Raji (cell line): ENCODE data around the gene FZR1.

Source experiments
- POLR2A ChIP-seq: IDR thresholded peaks from 2 replicates; pipeline ENCODE4 v1.6.1; 2011; ENCODE audit warnings: low read depth, low read length, control low read depth; ENCODE audit not compliant: insufficient read depth

The FZR1 gene

DNA sequence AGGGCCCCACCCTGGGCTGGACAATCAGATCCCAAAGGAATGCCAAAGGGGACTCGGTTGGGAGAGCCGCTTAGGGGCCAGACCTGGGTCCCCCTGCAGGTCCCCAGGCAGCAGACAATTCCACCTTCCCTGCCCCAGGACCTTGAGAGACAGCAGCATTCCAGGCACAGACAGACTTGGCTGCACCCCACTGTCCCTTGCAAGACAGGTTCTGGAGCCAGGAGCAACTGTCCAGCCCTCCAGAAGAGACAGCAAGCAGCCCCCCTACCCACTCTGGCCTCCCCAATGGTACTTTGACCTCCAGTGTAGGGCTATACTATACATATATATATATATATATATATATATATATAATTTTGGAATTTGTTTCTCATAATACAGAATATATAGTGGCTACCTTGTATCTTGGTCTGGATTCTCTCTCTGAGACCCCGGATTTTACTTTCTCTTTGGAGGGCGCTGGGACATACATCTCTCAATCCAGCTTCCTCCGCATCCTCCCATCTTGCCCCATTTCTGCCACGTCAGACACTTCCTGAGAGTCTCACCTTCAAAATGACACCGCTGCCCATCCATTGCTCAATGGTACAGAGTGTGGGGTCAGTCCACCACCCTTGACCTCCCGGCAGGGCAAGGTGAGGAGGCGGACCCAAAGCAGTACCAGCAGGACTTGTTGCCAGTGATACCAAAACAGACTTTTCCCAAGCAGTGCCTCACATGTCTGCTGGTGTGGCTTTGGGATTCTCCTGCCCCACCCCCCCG lies 38.5 kb upstream of the FZR1 start:
- TF ChIP-seq POLR2A: no peak

GRCh38 chr19:3468211-3468610 lies 37.9 kb upstream of the FZR1 start:
- TF ChIP-seq POLR2A: no peak

DNA sequence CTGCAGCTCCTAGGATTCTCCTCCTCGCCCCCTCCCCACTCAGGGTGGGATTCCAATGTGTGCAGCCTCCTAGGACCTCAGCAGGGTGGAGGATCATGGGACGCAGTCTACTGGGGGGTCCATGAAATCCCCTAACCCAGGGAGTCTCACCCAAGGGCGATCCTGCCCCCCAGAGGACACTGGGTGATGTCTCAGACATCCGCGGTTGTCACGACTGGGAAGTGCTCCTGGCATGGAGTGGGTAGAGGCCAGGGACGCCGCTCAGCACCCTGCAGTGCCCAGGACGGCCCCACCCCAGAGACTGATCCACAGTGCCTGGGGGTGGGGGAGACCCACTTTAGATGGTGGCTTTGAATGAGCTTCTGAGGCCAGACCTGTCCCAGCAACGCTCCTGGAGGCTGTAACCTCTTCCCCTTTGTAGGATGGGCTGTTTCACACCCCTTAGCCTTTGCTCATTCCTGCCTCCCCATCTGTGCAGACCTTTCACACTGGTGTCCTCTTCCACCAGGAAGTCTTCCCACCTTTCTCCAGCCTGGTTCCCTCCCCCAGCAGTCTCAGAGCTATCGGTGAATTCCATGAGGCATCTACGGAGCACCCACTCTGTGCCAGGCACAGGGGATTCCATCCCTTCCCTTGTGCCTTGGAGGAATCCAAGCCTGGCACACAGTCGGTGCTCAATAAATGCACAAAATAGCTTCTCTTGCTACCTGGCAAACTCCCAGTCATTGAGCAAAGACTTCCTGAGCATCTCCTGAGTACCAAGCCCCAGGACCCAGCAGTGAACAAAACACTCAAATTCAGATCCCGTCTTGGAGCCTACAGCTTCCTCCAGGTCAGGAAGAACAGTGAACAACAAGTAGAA lies 36.2 kb upstream of the FZR1 start:
- no peak for TF ChIP-seq POLR2A

DNA sequence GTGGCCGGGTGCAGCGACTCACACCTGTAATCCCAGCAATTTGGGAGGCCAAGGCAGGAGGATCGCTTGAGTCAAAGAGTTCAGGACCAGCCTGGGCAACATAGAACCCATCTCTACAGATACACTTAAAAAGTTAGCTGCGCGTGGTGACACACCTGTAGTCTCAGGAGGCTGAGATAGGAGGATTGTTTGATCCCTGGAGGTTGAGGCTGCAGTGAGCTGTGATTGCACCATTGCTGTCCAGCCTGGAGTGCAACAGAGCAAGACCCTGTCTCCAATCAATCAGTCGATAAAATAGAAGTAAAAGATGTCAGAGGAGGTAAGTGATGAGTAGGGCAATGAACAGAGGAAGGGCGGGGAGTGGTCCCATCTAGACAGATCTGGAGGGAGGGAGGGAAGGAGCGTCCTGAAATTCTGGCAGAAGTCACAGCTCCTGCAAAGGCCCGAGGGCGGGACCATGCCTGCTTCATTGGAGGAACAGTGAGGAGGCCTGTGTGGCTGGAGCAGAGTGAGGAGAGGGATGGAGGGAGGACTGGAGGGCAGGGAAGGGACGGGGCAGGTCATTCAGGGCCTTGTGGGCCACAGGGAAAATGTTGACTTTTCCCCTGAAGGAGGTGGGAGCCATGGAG lies 35.5 kb upstream of the FZR1 start:
- TF ChIP-seq POLR2A: no peak

GRCh38 chr19:3471954-3472655 lies 34.0 kb upstream of the FZR1 start:
- no peak for TF ChIP-seq POLR2A

- TF ChIP-seq POLR2A: no peak
These were observed 32.1 kb upstream of the FZR1 start for GRCh38 chr19:3474010-3474409.

GRCh38 chr19:3474614-3475013 lies 31.5 kb upstream of the FZR1 start:
- TF ChIP-seq POLR2A: no peak

DNA sequence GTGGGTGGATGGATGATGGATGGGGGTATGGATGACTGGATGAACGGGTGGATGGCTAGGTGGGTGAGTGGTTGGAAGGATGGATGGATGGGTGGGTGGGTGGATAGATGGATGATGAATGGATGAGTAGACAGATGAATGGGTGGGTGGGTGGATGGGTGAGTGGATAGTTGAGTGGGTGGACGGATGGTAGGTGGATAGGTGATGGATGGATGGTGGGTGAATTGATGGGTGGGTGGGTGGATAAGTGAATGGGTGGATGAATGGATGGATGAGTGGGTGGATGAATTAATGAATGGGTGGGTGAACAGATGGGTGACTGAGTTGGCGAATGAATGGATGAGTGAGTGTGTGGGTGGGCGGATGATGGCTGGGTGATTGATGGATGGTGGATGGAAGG lies 30.7 kb upstream of the FZR1 start:
- no peak for TF ChIP-seq POLR2A

DNA sequence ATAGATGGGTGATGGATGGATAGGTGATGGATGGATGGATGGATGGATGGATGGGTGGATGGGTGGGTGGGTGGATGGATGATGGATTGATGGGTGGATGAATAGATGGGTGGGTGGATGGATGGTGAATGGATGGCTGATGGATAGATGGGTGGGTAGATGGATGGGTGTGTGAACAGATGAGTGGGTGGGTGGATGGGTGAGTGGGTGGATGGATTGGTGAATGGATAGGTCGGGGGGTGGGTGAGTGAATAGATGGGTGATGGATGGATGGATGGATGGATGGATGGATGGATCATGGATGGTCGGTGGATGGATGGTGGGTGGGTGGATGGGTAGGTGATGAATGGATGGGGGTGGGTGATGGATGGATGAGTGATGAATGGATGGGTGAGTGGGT lies 29.3 kb upstream of the FZR1 start:
- TF ChIP-seq POLR2A: no peak

DNA sequence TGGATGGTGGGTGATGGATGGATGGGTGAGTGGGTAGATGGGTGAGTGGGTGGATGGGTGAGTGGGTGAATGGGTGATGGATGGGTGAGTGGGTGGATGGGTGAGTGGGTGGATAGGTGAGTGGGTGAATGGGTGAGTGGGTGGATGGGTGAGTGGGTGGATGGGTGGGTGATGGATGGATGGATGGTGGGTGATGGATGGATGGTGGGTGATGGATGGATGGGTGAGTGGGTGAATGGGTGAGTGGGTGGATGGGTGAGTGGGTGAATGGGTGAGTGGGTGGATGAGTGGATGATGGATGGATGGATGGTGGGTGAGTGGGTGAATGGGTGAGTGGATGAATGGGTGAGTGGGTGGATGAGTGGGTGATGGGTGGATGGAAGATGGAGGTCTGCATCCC lies 28.6 kb upstream of the FZR1 start:
- TF ChIP-seq POLR2A: no peak

GRCh38 chr19:3477951-3478350 lies 28.2 kb upstream of the FZR1 start:
- no peak for TF ChIP-seq POLR2A

- no peak for TF ChIP-seq POLR2A
These were observed 27.5 kb upstream of the FZR1 start for GRCh38 chr19:3478409-3479176.

GRCh38 chr19:3479177-3479833 lies 26.8 kb upstream of the FZR1 start:
- no peak for TF ChIP-seq POLR2A

- TF ChIP-seq POLR2A: no peak
These were observed 26.3 kb upstream of the FZR1 start for GRCh38 chr19:3479834-3480215.
